Measurements from ENCODE around the gene ZNF839.
"Not testable (repeated sequence)": the region's sequence is repeated elsewhere in the genome, so short reads cannot be mapped to it uniquely, and the experiment has no call there.

ZNF839 gene

GRCh38 chr14:102342238-102342637 lies 22.7 kb downstream of the ZNF839 start:
- no peak for DNase-seq (ENCODE audit: low spot score)

- no peak for DNase-seq (ENCODE audit: low spot score)
These were observed 24.5 kb downstream of the ZNF839 start for GRCh38 chr14:102344084-102344483.

- DNase-seq (ENCODE audit: low spot score) = no peak
These were observed 24.9 kb downstream of the ZNF839 start for GRCh38 chr14:102344485-102344884.

- no peak for DNase-seq (ENCODE audit: low spot score)
These were observed 25.7 kb downstream of the ZNF839 start for GRCh38 chr14:102345232-102345631.

- DNase-seq (ENCODE audit: low spot score) = no peak
These were observed 27.1 kb downstream of the ZNF839 start for GRCh38 chr14:102346645-102347044.

- no peak for DNase-seq (ENCODE audit: low spot score)
These were observed 28.8 kb downstream of the ZNF839 start for GRCh38 chr14:102348376-102348775.

GRCh38 chr14:102351023-102351422 lies 31.5 kb downstream of the ZNF839 start:
- no peak for DNase-seq (ENCODE audit: low spot score)

- DNase-seq (ENCODE audit: low spot score) = not testable (repeated sequence)
These were observed 32.0 kb downstream of the ZNF839 start for GRCh38 chr14:102351593-102351992.

- no peak for DNase-seq (ENCODE audit: low spot score)
These were observed 32.7 kb downstream of the ZNF839 start for GRCh38 chr14:102352213-102352612.

GRCh38 chr14:102353126-102353619 lies 33.6 kb downstream of the ZNF839 start:
- DNase-seq (ENCODE audit: low spot score) = no peak

- DNase-seq (ENCODE audit: low spot score) = no peak
These were observed 36.7 kb downstream of the ZNF839 start for GRCh38 chr14:102356280-102356679.

GRCh38 chr14:102359341-102359740 lies 39.8 kb downstream of the ZNF839 start:
- no peak for DNase-seq (ENCODE audit: low spot score)

- no peak for DNase-seq (ENCODE audit: low spot score)
These were observed 40.8 kb downstream of the ZNF839 start for GRCh38 chr14:102360388-102360787.

GRCh38 chr14:102362084-102362483 lies 42.5 kb downstream of the ZNF839 start:
- DNase-seq (ENCODE audit: low spot score) = peak; percentile 88

- peak; percentile 96 for DNase-seq (ENCODE audit: low spot score)
These were observed 43.1 kb downstream of the ZNF839 start, which contains the start of the genes CINP and TECPR2 for GRCh38 chr14:102362545-102363181. TSS of gene CINP (minus strand) at chr14:102362890. CDS start at chr14:102362851, 39 bp downstream. TSS of gene TECPR2 (plus strand) at chr14:102362941. CDS start at chr14:102376722, 13,781 bp downstream.

GRCh38 chr14:102363182-102363943 lies 43.8 kb downstream of the ZNF839 start:
- DNase-seq (ENCODE audit: low spot score) = peak; percentile 79

- no peak for DNase-seq (ENCODE audit: low spot score)
These were observed 50.8 kb downstream of the ZNF839 start for GRCh38 chr14:102370305-102370809.

- DNase-seq (ENCODE audit: low spot score) = no peak
These were observed 51.8 kb downstream of the ZNF839 start for GRCh38 chr14:102371361-102371760.

- DNase-seq (ENCODE audit: low spot score) = no peak
These were observed 53.6 kb downstream of the ZNF839 start for GRCh38 chr14:102373110-102373509.

GRCh38 chr14:102374264-102374663 lies 54.7 kb downstream of the ZNF839 start:
- no peak for DNase-seq (ENCODE audit: low spot score)

- DNase-seq (ENCODE audit: low spot score) = no peak
These were observed 55.6 kb downstream of the ZNF839 start for GRCh38 chr14:102375119-102375518.

- DNase-seq (ENCODE audit: low spot score) = no peak
These were observed 58.1 kb downstream of the ZNF839 start for GRCh38 chr14:102377696-102378095.

- no peak for DNase-seq (ENCODE audit: low spot score)
These were observed 59.3 kb downstream of the ZNF839 start for GRCh38 chr14:102378830-102379229.
